Activated CD8-positive, alpha-beta memory T cell treated with anti-CD3 and anti-CD28 coated beads for 36 hours (primary cell): Measurements from ENCODE around the gene UFL1. TPM values are rescaled to one million over a fixed set of nuclear protein-coding genes. Genes with fewer than 3 reads are reported as not detected.

Experiments used
- CTCF ChIA-PET: fragments of 350-600 bp; sonication (Branson Sonifier 250); formaldehyde crosslinking; loops from one replicate; lab custom pipeline; 2021; ENCODE audit warnings: antibody characterized with exemption; lab: Charles Lee
- POLR2A ChIA-PET: fragments of 350-600 bp; sonication (Branson Sonifier 250); formaldehyde crosslinking; loops from one replicate; lab custom pipeline; 2021; ENCODE audit warnings: antibody characterized with exemption; lab: Charles Lee
- total RNA-seq, 2 experiments: library from RNA; stranded (reverse); gene quantifications; one replicate each; pipeline ENCODE4 v1.2.3, GENCODE V29; 2021

Gene UFL1
- total RNA-seq, 2 experiments from 2014 or later = 23.3 to 24.1 TPM

- CTCF ChIA-PET = no interaction called here
- POLR2A ChIA-PET = no interaction called here
These were observed 42.2 kb downstream of the UFL1 start for GRCh38 chr6:96563853-96564252.

- ChIA-PET CTCF (no interaction called here), POLR2A (no interaction called here)
These were observed 48.4 kb downstream of the UFL1 start for GRCh38 chr6:96570053-96570452.

GRCh38 chr6:96571551-96571950, 49.9 kb downstream of the UFL1 start:
- ChIA-PET POLR2A (no interaction called here), CTCF (no interaction called here)

- CTCF ChIA-PET = no interaction called here
These were observed 53.8 kb downstream of the UFL1 start for GRCh38 chr6:96575359-96575758.

DNA sequence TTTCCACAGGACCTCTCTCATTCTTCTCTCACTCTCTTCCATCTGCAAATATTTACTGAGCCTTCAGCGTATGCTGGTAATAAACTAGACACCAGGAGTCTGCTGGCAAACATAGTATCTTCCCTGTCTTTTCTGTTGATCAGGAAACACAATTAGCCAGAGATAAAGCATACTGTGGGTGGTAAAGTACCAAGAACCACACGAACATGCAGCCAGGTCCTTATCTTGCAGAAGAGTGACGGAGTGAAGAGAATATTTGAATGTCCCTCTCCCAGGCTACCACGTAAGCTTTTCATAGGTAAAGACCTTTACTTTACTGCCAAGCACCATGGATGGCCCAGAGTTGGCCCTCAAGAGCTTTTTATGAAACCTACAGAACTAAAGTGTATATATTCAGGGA, 54.6 kb downstream of the UFL1 start:
- ChIA-PET CTCF (no interaction called here), POLR2A (no interaction called here)

More at GRCh38 chr6:96575359-96575758, 53.8 kb downstream of the UFL1 start:
- POLR2A ChIA-PET = no interaction called here

DNA sequence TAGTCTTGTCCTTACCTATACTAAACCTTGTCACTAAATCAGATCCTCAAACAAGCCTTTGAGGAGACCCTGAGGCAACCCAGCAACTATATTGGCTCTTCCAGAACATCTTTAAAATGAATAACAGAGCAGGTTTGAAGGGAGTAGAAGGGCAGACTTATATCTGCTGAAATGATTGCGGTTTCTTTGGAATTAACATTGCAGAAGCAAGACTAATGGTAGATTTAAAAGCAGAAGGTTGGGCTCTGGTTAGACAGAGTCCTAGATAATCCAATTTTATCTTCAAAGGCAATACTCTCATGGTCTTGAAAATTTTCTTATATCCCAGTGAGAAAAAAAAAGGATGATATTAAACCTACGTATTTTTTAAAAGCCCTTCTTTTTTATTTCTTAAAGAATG, 60.4 kb downstream of the UFL1 start:
- POLR2A ChIA-PET = no interaction called here
- CTCF ChIA-PET = no interaction called here

- CTCF ChIA-PET = no interaction called here
- POLR2A ChIA-PET = no interaction called here
These were observed 60.8 kb downstream of the UFL1 start for GRCh38 chr6:96582436-96582835.

GRCh38 chr6:96604420-96604819, 82.8 kb downstream of the UFL1 start:
- CTCF ChIA-PET = no interaction called here
- POLR2A ChIA-PET = no interaction called here

Other genes starting within 250 kb of the UFL1 start
- not detected for gene FHL5, start 41.3 kb downstream of the UFL1 start, total RNA-seq